ENCODE measurements around the gene DNLZ.

The DNLZ gene

DNA sequence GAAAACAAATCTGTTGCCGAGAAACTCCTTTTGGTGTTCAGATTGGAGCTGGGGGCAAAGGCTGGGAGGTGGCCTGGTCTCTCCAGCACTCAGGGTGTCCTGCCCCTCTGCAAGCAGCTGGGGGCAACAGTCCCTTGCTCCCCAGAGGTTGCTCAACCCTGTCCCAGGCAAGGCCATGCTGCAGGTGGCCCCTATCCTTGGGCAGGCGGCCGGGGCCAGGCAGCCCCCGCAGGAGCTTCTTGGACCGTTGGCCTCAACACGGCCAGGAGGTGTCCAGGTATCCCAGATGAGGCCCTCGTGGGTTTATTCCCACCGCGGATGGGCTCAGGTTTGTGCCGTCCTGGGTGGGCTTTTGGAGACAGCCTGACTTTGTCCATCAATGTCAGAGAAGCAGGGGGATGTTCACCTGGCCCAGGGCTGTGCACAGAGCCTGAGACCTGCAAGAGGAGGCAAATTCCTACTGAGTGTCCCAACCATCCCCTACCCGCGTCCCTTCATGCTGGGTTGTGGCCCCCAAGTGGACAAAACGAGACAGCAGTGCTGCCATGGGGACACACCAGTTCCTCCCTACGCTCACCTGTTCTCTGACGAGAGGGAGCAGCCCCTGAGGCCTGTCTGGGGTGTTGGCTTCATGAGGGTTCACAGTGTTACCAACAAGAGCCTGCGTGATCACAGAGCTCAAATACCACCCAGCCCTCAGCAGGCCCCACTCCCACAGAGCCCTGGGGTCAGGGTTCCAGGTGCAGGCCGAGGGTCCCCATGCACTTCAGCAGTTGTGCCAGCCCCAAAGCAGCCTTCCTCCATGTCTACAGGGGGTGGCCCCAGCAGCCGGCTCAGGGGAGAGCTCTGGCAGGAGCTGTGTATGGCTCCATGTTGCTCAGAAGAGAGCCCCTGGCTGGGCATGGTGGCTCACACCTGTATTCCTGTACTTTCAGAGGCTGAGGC, 50.2 kb downstream of the DNLZ start:
- no peak for DNase-seq

DNA sequence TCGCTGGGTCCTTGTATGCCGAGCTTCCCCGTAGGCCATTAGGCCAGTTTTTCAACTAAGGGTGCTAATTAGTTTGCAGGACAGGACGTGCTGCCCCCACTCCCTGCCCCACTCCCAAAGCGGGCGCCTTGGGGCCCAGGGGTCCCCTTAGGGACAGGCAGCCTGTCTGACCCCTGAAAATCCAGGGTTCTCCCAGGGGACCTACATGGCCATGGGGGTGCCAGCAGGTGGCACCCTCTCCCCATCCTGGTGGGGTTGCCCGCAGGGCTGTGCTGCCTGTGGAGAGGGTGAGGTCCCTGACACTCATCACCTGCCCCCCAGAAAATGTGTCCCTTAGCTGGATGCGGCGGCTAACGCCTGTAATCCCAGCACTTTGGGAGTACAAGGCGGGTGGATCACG, 51.1 kb downstream of the DNLZ start:
- DNase-seq: peak; percentile 76

GRCh38 chr9:136312009-136312375, 51.6 kb downstream of the DNLZ start:
- no peak for DNase-seq

GRCh38 chr9:136311051-136312008, 52.2 kb downstream of the DNLZ start:
- peak; percentile 90 for DNase-seq

DNA sequence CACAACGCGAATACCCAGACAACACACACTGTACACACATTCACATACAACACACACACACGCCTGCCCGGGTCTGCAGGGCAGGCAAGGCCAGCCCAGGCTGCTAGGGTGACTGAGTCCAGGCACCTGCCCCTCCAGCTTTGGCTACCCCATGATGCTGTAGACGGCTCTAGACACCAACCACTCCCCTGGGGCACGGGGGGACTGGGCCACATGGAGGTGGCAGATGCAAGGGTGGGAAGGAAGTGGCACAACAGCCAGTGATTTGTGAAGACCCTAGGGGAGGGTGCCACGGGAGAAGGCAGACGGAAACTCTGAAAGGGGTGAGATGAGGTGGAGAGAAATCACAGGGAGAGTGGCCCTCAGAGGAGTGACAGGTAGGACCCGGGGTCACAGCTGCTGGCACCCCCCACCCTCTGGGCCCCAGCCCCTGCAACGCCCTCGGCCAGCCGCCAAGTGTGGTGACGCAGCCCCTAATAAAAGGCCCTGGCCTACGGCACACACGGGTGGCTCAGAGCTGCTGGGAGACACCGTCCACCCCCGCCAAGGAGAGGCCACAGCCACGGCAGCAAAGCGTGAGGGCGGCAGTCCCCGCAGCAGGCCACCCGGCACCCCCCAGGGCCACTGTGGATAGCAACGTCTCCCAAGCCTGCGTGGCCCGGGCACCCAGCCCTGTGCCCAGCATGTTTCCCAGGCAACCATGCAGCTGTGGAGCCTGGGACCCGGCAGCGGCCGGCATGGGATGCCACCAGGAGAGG, 53.1 kb downstream of the DNLZ start:
- DNase-seq: no peak

GRCh38 chr9:136309806-136310220, 53.7 kb downstream of the DNLZ start:
- no peak for DNase-seq

All from RPMI8226 (cell line).